NCI-H146 (cell line): ENCODE data around the gene P3H3.
"Not testable (repeated sequence)": the region's sequence is repeated elsewhere in the genome, so short reads cannot be mapped to it uniquely, and the experiment has no call there.

Source experiments
- DNase-seq: peaks from one replicate; lab custom pipeline; 2025; lab: John Stamatoyannopoulos, UW

P3H3 gene

GRCh38 chr12:6888794-6889193, 60.6 kb downstream of the P3H3 start:
- not testable (repeated sequence) for DNase-seq
